K562 (cell line): ENCODE measurements around the gene LSM14B. TPM values are rescaled to one million over a fixed set of nuclear protein-coding genes. Genes with fewer than 3 reads are reported as not detected.
A peak's percentile ranks its signal among the peaks of the same experiment; 100 is the strongest.

Experiments
- ARID3A ChIP-seq: IDR thresholded peaks from 2 replicates; pipeline ENCODE4 v1.6.1; 2012; ENCODE audit warnings: low read depth, low read length, improper control_type of control experiment, borderline replicate concordance
- CEBPZ ChIP-seq: fragments of 150-350 bp; IDR thresholded peaks from 2 replicates; pipeline ENCODE4 v1.6.1; 2014; ENCODE audit warnings: low read depth, mild to moderate bottlenecking, low read length, borderline replicate concordance
- CTCFL ChIP-seq: IDR thresholded peaks from 2 replicates; pipeline ENCODE4 v1.6.1; 2011; ENCODE audit warnings: borderline replicate concordance, low read depth, mild to moderate bottlenecking, moderate library complexity, low read length; ENCODE audit not compliant: insufficient read depth, poor library complexity, severe bottlenecking
- GTF2F1 ChIP-seq: IDR thresholded peaks from 2 replicates; pipeline ENCODE4 v1.6.1; 2011; ENCODE audit warnings: low read depth, low read length, improper control_type of control experiment
- MCM7 ChIP-seq, 2 experiments: fragments of 450-650 bp; IDR thresholded peaks; 2 replicates each; pipeline ENCODE4 v1.6.1; 2016 to 2018
- MLX ChIP-seq, 2 experiments: fragments of 450-650 bp in 1 of 2; sonication (generic) in 1 of 2; formaldehyde crosslinking; conservative IDR thresholded peaks; 2 replicates each; pipeline versions ENCODE4 v1.4.0 to v1.8.1; 2020 to 2022; ENCODE audit warnings: mild to moderate bottlenecking in 1 of 2, missing genetic modification reagents in 1 of 2
- MYC ChIP-seq, 2 experiments: fragments of 250-450 bp in 1 of 2; sonication (Bioruptor Pico) in 1 of 2; IDR thresholded peaks; 2 replicates each; pipeline versions ENCODE4 v1.5.1 to v1.6.1; 2012 to 2021; ENCODE audit warnings: low read depth in 2 of 2, borderline replicate concordance in 1 of 2, improper control_type of control experiment in 1 of 2, low read length in 1 of 2, mild to moderate bottlenecking in 1 of 2, moderate library complexity in 1 of 2
- PHTF2 ChIP-seq: fragments of 250-450 bp; sonication (Bioruptor Pico); IDR thresholded peaks from 2 replicates; pipeline ENCODE4 v1.5.0; 2021; ENCODE audit warnings: mild to moderate bottlenecking
- SNIP1 ChIP-seq: fragments of 450-650 bp; IDR thresholded peaks from 2 replicates; pipeline ENCODE4 v1.7.1; 2017; ENCODE audit warnings: low read depth, mild to moderate bottlenecking
- TFE3 ChIP-seq: fragments of 450-650 bp; formaldehyde crosslinking; IDR thresholded peaks from 2 replicates; pipeline ENCODE4 v1.4.0; 2020; ENCODE audit warnings: mild to moderate bottlenecking, mixed read lengths
- U2AF2 ChIP-seq: fragments of 200-400 bp; formaldehyde crosslinking; optimal IDR thresholded peaks from 2 replicates; pipeline ENCODE3; 2017; ENCODE audit warnings: low read depth, mild to moderate bottlenecking, low read length
- ZFP1 ChIP-seq: fragments of 450-650 bp; formaldehyde crosslinking; IDR thresholded peaks from 2 replicates; pipeline ENCODE4 v1.4.0; 2020; ENCODE audit warnings: mild to moderate bottlenecking, mixed read lengths
- polyA plus RNA-seq, 8 experiments: library from polyadenylated mRNA; depleted of rRNA in 4 of 8; stranded (reverse) in 5 of 8; unstranded in 3 of 8; fragments of >200 nt; fragmentation: Nextera tagmentation in 2 of 8; fragmentation: Illumina TruSeq in 1 of 8; extraction: Ambion mirVana in 2 of 8; extraction: Trizol in 1 of 8; gene quantifications; 2 replicates each; pipeline versions ENCODE4 v1.2.1 to v1.2.3, GENCODE V29; 2011 to 2014; ENCODE audit warnings: inconsistent platforms in 1 of 8, missing spikeins in 1 of 8
- total RNA-seq, 7 experiments: library from RNA; depleted of rRNA in 6 of 7; stranded (reverse); fragments of >200 nt in 6 of 7; fragmentation: Illumina TruSeq in 2 of 7; extraction: Trizol in 2 of 7; gene quantifications; 2 replicates each; pipeline versions ENCODE4 v1.2.1 to v1.2.3, GENCODE V29; 2011 to 2021; ENCODE audit warnings: low replicate concordance in 1 of 7
- TF ChIP-seq, protein P1 (sequence below): sonication (generic); formaldehyde crosslinking; IDR thresholded peaks from 2 replicates; pipeline ENCODE4 v1.4.0; 2020; ENCODE audit warnings: mild to moderate bottlenecking, missing genetic modification reagents

LSM14B gene
- total and polyA plus RNA-seq, 9 of the 15 experiments (the other 6 are each of a cell fraction or from before 2014, with no cell fraction given) = 0.66 to 36.0 (median 20.2) TPM

DNA sequence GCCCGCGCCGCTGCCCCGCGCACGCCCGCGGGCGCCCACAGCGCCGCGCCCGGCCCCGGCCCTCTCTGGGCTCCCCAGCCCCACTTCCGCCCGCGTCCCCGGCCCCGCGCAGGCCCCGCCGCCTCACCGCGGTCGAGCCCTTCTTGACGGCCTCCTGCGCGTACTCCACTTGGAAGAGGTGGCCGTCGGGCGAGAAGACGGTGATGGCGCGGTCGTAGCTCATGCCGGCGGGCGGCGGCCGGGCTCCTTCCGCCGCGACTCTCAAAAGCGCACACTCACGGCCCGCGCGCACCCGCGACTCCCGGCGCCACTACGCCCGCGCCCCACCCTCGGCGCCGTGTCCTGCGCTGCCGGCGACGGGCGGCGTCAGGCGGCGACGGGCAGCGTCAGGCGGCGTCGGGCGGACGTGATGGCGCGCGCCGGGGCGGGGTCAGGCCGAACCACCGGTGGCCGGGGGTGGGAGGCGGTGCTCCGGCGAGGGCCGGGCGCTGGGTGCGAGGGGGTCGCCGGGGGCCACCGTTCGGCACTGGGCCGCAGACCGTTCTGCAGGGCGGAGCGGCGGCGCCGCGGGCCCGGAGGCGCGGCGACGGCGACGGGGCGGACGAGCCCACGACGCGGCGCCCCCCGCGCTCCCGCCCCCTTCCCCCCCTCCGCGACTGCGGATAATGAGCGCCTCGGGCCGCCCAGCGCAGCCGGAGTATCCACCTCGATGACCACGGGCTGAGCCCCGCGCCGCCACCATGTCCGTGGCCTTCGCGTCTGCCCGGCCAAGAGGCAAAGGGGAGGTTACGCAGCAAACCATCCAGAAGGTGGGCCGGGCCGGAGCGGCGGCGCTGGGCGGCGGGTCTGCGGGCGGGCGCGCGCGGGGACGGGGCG, 21.0 kb downstream of the LSM14B start, which contains the start of the genes PSMA7 and SS18L1 (continued):
- TF ChIP-seq MYC (IDR thresholded peaks at IDR 0.05; ENCODE audit: low read depth, low read length) (peak; percentile 46; the same call in 1 of the 2 replicates), MYC (CRISPR knock-in tag; IDR thresholded peaks at IDR 0.05; ENCODE audit: borderline replicate concordance, low read depth) (no peak), ZFP1 (CRISPR knock-in tag) (no peak), CTCFL (peak; percentile 8), TFE3 (CRISPR knock-in tag) (no peak), MLX (CRISPR knock-in tag; conservative IDR thresholded peaks at IDR 0.05) (no peak), U2AF2 (no peak), SNIP1 (no peak), PHTF2 (CRISPR knock-in tag) (no peak), GTF2F1 (no peak), CEBPZ (no peak), ARID3A (no peak), MCM7 (IDR thresholded peaks at IDR 0.05) (no peak)
- TF ChIP-seq, protein P1, sequence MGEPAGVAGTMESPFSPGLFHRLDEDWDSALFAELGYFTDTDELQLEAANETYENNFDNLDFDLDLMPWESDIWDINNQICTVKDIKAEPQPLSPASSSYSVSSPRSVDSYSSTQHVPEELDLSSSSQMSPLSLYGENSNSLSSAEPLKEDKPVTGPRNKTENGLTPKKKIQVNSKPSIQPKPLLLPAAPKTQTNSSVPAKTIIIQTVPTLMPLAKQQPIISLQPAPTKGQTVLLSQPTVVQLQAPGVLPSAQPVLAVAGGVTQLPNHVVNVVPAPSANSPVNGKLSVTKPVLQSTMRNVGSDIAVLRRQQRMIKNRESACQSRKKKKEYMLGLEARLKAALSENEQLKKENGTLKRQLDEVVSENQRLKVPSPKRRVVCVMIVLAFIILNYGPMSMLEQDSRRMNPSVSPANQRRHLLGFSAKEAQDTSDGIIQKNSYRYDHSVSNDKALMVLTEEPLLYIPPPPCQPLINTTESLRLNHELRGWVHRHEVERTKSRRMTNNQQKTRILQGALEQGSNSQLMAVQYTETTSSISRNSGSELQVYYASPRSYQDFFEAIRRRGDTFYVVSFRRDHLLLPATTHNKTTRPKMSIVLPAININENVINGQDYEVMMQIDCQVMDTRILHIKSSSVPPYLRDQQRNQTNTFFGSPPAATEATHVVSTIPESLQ (CRISPR knock-in tag) = no peak
